WTC11 (cell line): ENCODE data around the gene ATP12A. TPM values are rescaled to one million over a fixed set of nuclear protein-coding genes. Genes with fewer than 3 reads are reported as not detected.

Experiments used
- ATAC-seq: fragments of 200-7000 bp; cut with Tn5 transposase; 2 replicates; pipeline ENCODE4 v1.10.0; 2021; ENCODE audit warnings: mild to moderate bottlenecking, moderate library complexity
- CTCF ChIA-PET: fragments of 300-600 bp; sonication (Branson Sonifier 250); formaldehyde crosslinking; loops from one replicate; lab custom pipeline; 2021; ENCODE audit warnings: antibody characterized with exemption; lab: Charles Lee
- POLR2A ChIA-PET: fragments of 350-600 bp; sonication (Branson Sonifier 250); formaldehyde crosslinking; loops from one replicate; lab custom pipeline; 2021; ENCODE audit warnings: antibody characterized with exemption; lab: Charles Lee
- DNase-seq: peaks from one replicate; pipeline ENCODE4 v3.0.0; 2021; ENCODE audit warnings: low spot score
- H3K27ac Mint-ChIP-seq: 2 replicates; pipeline ENCODE4 v1.8.0; 2021; ENCODE audit warnings: mixed read lengths
- H3K27me3 Mint-ChIP-seq: 2 replicates; pipeline ENCODE4 v1.8.0; 2021; ENCODE audit warnings: low read depth, mild to moderate bottlenecking, moderate library complexity, mixed read lengths
- H3K36me3 Mint-ChIP-seq: 2 replicates; pipeline ENCODE4 v1.8.0; 2021; ENCODE audit warnings: mixed read lengths
- H3K4me1 Mint-ChIP-seq: 2 replicates; pipeline ENCODE4 v1.8.0; 2022; ENCODE audit warnings: mixed read lengths
- H3K4me3 Mint-ChIP-seq: 2 replicates; pipeline ENCODE4 v1.8.0; 2021; ENCODE audit warnings: mild to moderate bottlenecking, moderate library complexity, mixed read lengths
- H3K9me3 Mint-ChIP-seq: 2 replicates; pipeline ENCODE4 v1.8.0; 2021; ENCODE audit warnings: mixed read lengths
- AFF4 ChIP-seq: sonication (generic); formaldehyde crosslinking; IDR thresholded peaks from 2 replicates; pipeline ENCODE4 v1.8.1; 2023; ENCODE audit warnings: mild to moderate bottlenecking, missing genetic modification reagents, borderline replicate concordance
- ATF1 ChIP-seq: sonication (generic); formaldehyde crosslinking; IDR thresholded peaks from 2 replicates; pipeline ENCODE4 v1.8.1; 2023; ENCODE audit warnings: mild to moderate bottlenecking, moderate library complexity, missing genetic modification reagents
- CBFB ChIP-seq: sonication (generic); formaldehyde crosslinking; IDR thresholded peaks from 2 replicates; pipeline ENCODE4 v1.8.1; 2022; ENCODE audit warnings: mild to moderate bottlenecking, low read depth, missing genetic modification reagents
- E2F5 ChIP-seq: sonication (generic); formaldehyde crosslinking; IDR thresholded peaks from 2 replicates; pipeline ENCODE4 v1.8.1; 2022; ENCODE audit warnings: mild to moderate bottlenecking, moderate library complexity, missing genetic modification reagents
- FOXJ3 ChIP-seq: sonication (generic); formaldehyde crosslinking; IDR thresholded peaks from 2 replicates; pipeline ENCODE4 v1.9.0; 2021; ENCODE audit warnings: missing genetic modification reagents, mild to moderate bottlenecking, borderline replicate concordance
- JAZF1 ChIP-seq: fragments of 250-450 bp; sonication (Bioruptor Pico); IDR thresholded peaks from 2 replicates; pipeline ENCODE4 v1.9.0; 2021; ENCODE audit warnings: moderate library complexity, mild to moderate bottlenecking, inconsistent platforms
- KAT7 ChIP-seq: sonication (generic); formaldehyde crosslinking; IDR thresholded peaks from 2 replicates; pipeline ENCODE4 v1.8.1; 2023; ENCODE audit warnings: missing genetic modification reagents, mild to moderate bottlenecking, borderline replicate concordance
- MLX ChIP-seq: sonication (generic); formaldehyde crosslinking; IDR thresholded peaks from 2 replicates; pipeline ENCODE4 v1.8.1; 2023; ENCODE audit warnings: mild to moderate bottlenecking, missing genetic modification reagents, moderate library complexity
- NR3C1 ChIP-seq: sonication (generic); formaldehyde crosslinking; conservative IDR thresholded peaks from 2 replicates; pipeline ENCODE4 v1.8.1; 2023; ENCODE audit warnings: low read depth, mild to moderate bottlenecking, missing genetic modification reagents
- PREB ChIP-seq: sonication (generic); formaldehyde crosslinking; IDR thresholded peaks from 2 replicates; pipeline ENCODE4 v1.8.1; 2022; ENCODE audit warnings: mild to moderate bottlenecking, missing genetic modification reagents, moderate library complexity, borderline replicate concordance
- STAT6 ChIP-seq: sonication (generic); formaldehyde crosslinking; conservative IDR thresholded peaks from 2 replicates; pipeline ENCODE4 v1.8.1; 2023; ENCODE audit warnings: mild to moderate bottlenecking, low read depth, missing genetic modification reagents, moderate library complexity
- TCF7 ChIP-seq: sonication (generic); formaldehyde crosslinking; IDR thresholded peaks from 2 replicates; pipeline ENCODE4 v1.8.0; 2022; ENCODE audit warnings: mild to moderate bottlenecking, low read depth, missing genetic modification reagents, moderate library complexity
- ZBTB43 ChIP-seq: sonication (generic); formaldehyde crosslinking; IDR thresholded peaks from 2 replicates; pipeline ENCODE4 v1.8.1; 2023; ENCODE audit warnings: mild to moderate bottlenecking, missing genetic modification reagents
- ZNF232 ChIP-seq: sonication (generic); formaldehyde crosslinking; IDR thresholded peaks from 2 replicates; pipeline ENCODE4 v1.8.0; 2022; ENCODE audit warnings: mild to moderate bottlenecking, missing genetic modification reagents
- ZNF263 ChIP-seq: sonication (generic); formaldehyde crosslinking; IDR thresholded peaks from 2 replicates; pipeline ENCODE4 v1.8.1; 2022; ENCODE audit warnings: low read depth, mild to moderate bottlenecking, moderate library complexity, missing genetic modification reagents
- ZNF425 ChIP-seq: fragments of 250-450 bp; sonication (Bioruptor Pico); conservative IDR thresholded peaks from 2 replicates; pipeline ENCODE4 v1.9.0; 2021; ENCODE audit warnings: mild to moderate bottlenecking
- ZNF532 ChIP-seq: fragments of 250-450 bp; sonication (Bioruptor Pico); IDR thresholded peaks from 2 replicates; pipeline ENCODE4 v1.9.0; 2021; ENCODE audit warnings: mild to moderate bottlenecking, borderline replicate concordance
- total RNA-seq: library from RNA; stranded (reverse); gene quantifications from 3 replicates; pipeline ENCODE4 v1.2.3, GENCODE V29; 2021

Gene ATP12A
- total RNA-seq, 1 experiment from 2014 or later = 1.4 TPM

- TF ChIP-seq ZNF532 (CRISPR knock-in tag) = no peak
- TF ChIP-seq JAZF1 (CRISPR knock-in tag) = no peak
- TF ChIP-seq MLX (CRISPR knock-in tag) = no peak
- TF ChIP-seq ATF1 = no peak
These were observed 2.1 kb upstream of the ATP12A start (continued) for GRCh38 chr13:24678151-24678550.

GRCh38 chr13:24679686-24680085 is 522 bp upstream of the ATP12A start:
- ATAC-seq = no peak
- Mint-ChIP-seq H3K4me1 (peaks cover 34% of the 10 kb centered on the region), H3K36me3 (no peaks in the 10 kb centered on the region)
- TF ChIP-seq JAZF1 (CRISPR knock-in tag) (no peak), ZNF232 (CRISPR knock-in tag) (no peak), CBFB (CRISPR knock-in tag) (no peak), ZNF425 (CRISPR knock-in tag) (no peak), E2F5 (CRISPR knock-in tag) (no peak), NR3C1 (no peak), FOXJ3 (CRISPR knock-in tag) (no peak), ZNF263 (no peak), KAT7 (no peak), STAT6 (no peak), ZBTB43 (no peak), AFF4 (no peak), PREB (CRISPR knock-in tag) (no peak), TCF7 (CRISPR knock-in tag) (no peak)

More at GRCh38 chr13:24679686-24680085, 522 bp upstream of the ATP12A start:
- ChIA-PET POLR2A (interaction anchor here (1.1 kb wide), 1 partner anchor 70 kb away, joined by 3 read pairs; no protein-coding TSS in a partner anchor), CTCF (interaction anchor here (0.6 to 4.3 kb wide), 15 partner anchors 9 to 190 kb away, joined by 3 to 57 read pairs (median 4); no protein-coding TSS in a partner anchor)
- H3K27ac Mint-ChIP-seq = no peak overlapping the region
- no peak for DNase-seq
- H3K9me3 Mint-ChIP-seq = no peaks in the 10 kb centered on the region
- H3K27me3 Mint-ChIP-seq = peaks cover 36% of the 10 kb centered on the region
- H3K4me3 Mint-ChIP-seq = peak overlapping the region; percentile 76
